Globus pallidus (tissue), 1 donor: Measurements from ENCODE around the gene LAMC2.

Experiments
- DNase-seq: peaks from one replicate; pipeline ENCODE4 v3.0.0-alpha.2; 2015; ENCODE audit warnings: low spot score

LAMC2 gene

GRCh38 chr1:183287191-183287675 lies 101.2 kb downstream of the LAMC2 start:
- DNase-seq = peak; percentile 48

DNA sequence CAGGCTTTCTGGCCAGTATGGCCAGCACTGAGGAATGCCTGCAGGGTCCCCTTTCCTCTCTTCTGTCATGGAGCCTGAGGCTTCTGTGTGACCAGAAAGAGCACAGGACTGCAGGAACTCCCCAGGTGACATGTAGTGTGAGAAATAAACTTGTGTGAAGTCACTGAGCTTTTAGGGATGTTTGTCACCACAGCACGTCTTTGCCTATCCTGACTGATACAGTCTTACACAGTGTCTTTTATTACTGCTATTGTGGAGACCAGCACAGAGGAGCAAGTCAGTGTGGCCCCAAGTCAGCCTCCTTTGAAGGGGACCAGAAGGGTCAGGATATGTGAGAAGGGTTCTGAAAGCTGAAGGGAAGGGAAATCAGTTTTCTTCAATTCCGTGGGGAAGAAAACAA lies 102.5 kb downstream of the LAMC2 start:
- no peak for DNase-seq

DNA sequence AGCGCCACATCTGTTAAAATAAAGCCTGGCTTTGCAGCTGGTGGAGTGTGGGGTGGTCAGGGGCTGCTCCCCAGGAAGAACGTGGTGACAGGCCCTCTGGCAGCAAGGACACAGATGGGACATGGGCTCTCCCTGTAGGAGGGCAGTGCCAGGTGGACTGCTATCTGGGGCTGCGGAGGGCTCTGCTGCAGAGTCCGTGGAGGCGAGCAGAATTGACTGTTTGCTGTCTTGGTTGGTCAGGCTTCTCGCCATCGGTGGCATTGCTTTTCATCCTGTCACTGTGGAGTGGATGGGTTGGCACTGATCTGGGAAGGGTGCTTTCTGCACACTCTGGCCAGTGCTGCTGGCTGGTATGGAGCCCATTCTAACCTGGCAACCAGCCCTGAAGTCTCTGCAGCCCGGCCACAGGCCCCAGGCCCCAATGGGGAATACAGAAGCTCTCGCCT lies 103.0 kb downstream of the LAMC2 start:
- DNase-seq = no peak

DNA sequence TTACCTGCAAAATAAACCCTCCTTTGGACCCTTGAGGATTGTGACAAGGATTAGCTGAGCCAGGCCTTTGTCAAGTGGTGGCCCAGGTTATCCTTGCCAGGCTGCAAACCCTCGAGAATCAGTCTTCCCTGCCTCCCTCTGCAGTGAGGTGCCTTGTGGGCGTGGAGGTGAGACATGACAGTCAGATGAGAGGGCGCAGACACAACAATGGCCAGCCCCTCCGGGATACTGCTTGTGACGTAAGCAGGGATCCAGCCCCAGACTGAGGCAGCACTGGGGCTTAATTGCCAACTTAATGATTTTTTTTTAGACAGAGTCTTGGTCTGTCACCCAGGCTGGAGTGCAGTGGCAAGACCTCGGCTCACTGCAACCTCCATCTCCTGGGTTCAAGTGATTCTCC lies 104.6 kb downstream of the LAMC2 start:
- DNase-seq = no peak

- DNase-seq = no peak
These were observed 105.2 kb downstream of the LAMC2 start for GRCh38 chr1:183291216-183291762.

GRCh38 chr1:183291802-183292514 lies 105.9 kb downstream of the LAMC2 start:
- no peak for DNase-seq

DNA sequence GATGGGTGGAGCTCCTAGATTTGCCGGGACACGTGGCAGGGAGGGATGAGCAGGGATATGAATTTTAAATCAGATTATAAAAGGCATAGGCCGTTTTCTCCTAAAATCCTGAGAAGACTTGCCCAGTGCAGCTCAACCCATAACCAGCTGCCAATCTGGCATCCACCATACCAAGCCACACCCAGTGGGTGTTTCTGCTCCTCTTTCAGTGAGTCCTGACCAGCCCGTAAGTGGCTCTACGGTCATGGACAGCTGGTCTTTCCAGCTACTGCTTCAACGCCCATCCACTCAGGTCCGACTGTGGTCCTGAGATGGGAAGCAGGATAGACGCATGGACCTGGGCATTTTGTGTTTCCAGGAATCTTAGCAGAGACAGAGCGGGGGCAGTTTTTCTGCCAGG lies 107.2 kb downstream of the LAMC2 start:
- DNase-seq = no peak

DNA sequence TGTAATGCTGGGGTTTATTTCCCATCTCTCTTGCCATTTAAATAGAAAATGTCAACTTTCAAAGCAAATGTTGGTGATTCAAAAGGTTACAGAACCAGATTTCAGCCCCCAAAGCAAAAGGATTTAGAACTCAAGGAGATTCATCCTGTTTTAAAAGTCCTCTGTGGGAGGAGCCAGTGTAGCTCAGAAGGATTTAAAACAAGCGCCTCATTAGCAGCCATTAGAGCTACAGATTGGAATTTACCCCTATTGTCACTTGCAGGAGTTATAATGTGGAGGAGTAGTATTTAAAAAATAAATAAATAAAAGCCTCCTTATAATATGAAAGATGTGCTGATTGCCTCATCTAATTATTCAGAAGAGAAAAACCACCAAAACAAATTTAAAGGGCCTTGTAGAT lies 107.8 kb downstream of the LAMC2 start:
- no peak for DNase-seq
